ENCODE measurements around the gene AHCYL1. TPM values are rescaled to one million over a fixed set of nuclear protein-coding genes. Genes with fewer than 3 reads are reported as not detected.

AHCYL1 gene
- total and polyA plus RNA-seq, 10 of the 15 experiments (the other 5 are each of a cell fraction or from before 2014, with no cell fraction given) = 24.7 to 73.6 (median 46.8) TPM

GRCh38 chr1:110048240-110048639 is 63.7 kb downstream of the AHCYL1 start (continued):
- TF ChIP-seq, protein P1, sequence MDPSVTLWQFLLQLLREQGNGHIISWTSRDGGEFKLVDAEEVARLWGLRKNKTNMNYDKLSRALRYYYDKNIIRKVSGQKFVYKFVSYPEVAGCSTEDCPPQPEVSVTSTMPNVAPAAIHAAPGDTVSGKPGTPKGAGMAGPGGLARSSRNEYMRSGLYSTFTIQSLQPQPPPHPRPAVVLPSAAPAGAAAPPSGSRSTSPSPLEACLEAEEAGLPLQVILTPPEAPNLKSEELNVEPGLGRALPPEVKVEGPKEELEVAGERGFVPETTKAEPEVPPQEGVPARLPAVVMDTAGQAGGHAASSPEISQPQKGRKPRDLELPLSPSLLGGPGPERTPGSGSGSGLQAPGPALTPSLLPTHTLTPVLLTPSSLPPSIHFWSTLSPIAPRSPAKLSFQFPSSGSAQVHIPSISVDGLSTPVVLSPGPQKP (IDR thresholded peaks at IDR 0.05; ENCODE audit: low read depth, low read length) = no peak
- TF ChIP-seq E2F8 (IDR thresholded peaks at IDR 0.05; ENCODE audit: low read depth, partially characterized antibody) = no peak
- TF ChIP-seq, protein P2, sequence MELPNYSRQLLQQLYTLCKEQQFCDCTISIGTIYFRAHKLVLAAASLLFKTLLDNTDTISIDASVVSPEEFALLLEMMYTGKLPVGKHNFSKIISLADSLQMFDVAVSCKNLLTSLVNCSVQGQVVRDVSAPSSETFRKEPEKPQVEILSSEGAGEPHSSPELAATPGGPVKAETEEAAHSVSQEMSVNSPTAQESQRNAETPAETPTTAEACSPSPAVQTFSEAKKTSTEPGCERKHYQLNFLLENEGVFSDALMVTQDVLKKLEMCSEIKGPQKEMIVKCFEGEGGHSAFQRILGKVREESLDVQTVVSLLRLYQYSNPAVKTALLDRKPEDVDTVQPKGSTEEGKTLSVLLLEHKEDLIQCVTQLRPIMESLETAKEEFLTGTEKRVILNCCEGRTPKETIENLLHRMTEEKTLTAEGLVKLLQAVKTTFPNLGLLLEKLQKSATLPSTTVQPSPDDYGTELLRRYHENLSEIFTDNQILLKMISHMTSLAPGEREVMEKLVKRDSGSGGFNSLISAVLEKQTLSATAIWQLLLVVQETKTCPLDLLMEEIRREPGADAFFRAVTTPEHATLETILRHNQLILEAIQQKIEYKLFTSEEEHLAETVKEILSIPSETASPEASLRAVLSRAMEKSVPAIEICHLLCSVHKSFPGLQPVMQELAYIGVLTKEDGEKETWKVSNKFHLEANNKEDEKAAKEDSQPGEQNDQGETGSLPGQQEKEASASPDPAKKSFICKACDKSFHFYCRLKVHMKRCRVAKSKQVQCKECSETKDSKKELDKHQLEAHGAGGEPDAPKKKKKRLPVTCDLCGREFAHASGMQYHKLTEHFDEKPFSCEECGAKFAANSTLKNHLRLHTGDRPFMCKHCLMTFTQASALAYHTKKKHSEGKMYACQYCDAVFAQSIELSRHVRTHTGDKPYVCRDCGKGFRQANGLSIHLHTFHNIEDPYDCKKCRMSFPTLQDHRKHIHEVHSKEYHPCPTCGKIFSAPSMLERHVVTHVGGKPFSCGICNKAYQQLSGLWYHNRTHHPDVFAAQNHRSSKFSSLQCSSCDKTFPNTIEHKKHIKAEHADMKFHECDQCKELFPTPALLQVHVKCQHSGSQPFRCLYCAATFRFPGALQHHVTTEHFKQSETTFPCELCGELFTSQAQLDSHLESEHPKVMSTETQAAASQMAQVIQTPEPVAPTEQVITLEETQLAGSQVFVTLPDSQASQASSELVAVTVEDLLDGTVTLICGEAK (IDR thresholded peaks at IDR 0.05; ENCODE audit: borderline replicate concordance) = no peak

Data from GM12878 (cell line).